ENCODE measurements around the gene STX8.
"Not testable (repeated sequence)": the region's sequence is repeated elsewhere in the genome, so short reads cannot be mapped to it uniquely, and the experiment has no call there.

The STX8 gene

GRCh38 chr17:9498490-9498889 lies 77.1 kb downstream of the STX8 start:
- no peak for DNase-seq (ENCODE audit: low read depth)

DNA sequence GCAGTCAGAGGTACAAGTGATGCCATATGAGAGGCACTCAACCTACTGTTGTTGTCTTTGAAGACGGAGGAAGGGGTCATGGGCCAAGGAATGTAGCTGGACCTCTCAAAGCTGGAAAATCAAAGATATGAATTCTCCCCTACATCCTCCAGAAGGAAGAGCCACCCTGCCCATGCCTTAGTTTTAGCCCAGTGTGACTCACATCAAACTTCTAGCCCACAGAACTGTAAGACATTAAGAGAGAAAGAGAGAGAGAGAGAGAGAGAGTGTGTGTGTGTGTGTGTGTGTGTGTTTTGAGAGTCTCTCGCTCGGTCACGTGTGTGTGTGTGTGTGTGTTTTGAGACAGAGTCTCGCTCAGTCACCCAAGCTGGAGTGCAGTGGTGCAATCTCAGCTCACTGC lies 87.1 kb downstream of the STX8 start:
- DNase-seq (ENCODE audit: low read depth): no peak

- DNase-seq (ENCODE audit: low read depth): no peak
These were observed 88.2 kb downstream of the STX8 start for GRCh38 chr17:9487406-9487805.

- no peak for DNase-seq (ENCODE audit: low read depth)
These were observed 90.8 kb downstream of the STX8 start for GRCh38 chr17:9484789-9485188.

- no peak for DNase-seq (ENCODE audit: low read depth)
These were observed 95.7 kb downstream of the STX8 start for GRCh38 chr17:9479964-9480363.

DNA sequence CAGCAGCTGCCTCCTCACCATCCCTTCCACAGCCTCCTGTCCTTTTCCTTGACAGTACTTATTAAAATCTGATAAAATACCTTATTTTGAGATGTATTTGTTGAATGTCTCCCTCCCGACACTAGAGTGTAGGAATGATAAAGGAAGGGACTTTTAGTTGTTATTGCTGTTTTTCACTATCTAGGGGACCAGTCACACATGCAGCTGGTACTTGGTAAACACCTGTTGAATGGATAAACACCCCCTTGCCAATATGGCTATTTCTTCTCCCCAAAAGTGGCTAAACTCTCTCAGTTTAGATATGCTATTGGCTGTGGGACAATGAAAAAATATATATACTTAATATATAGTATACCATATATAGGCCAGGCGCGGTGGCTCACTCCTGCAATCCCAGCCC lies 96.7 kb downstream of the STX8 start:
- DNase-seq (ENCODE audit: low read depth): no peak

GRCh38 chr17:9475101-9475658 lies 100.4 kb downstream of the STX8 start:
- no peak for DNase-seq (ENCODE audit: low read depth)

DNA sequence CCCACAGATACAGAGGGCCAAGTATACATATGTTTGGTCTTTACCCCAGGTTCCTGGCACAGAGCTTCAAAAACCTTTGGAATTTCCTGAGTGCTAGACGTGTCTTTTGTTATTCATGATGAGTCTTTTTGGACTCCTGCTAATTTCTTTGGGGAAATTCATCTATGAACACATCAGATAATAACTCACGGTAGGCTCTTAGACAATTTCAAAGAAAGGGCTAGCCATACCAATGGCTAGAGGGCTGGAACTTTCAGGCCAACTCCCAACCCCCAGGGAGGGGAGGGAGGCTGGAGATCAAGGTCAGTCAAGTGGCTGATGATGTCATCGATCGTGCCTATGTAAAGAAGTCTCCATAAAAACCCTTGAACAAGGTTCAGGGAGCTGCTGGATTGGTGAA lies 101.9 kb downstream of the STX8 start:
- no peak for DNase-seq (ENCODE audit: low read depth)

DNA sequence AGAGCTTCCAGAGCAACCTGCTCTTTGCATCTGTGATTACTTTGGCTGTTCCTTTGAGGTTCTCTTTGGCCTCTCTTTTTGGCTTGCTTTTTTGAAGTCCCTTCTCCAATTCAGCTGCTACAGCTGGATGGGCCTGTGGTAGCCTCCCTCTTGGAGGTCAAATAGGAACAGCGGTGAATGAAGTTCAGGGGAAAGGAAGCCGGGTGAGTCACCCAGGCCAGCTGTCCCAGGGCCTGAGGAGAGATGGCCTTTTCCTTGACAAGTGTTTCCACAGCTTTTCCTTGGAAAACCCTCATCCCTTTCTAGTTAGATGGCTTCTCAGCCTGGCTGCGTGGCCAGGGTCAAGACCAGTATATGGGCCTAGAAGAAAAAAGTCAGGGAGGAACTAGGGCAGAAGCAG lies 103.1 kb downstream of the STX8 start:
- no peak for DNase-seq (ENCODE audit: low read depth)

- no peak for DNase-seq (ENCODE audit: low read depth)
These were observed 103.5 kb downstream of the STX8 start for GRCh38 chr17:9472094-9472493.

DNA sequence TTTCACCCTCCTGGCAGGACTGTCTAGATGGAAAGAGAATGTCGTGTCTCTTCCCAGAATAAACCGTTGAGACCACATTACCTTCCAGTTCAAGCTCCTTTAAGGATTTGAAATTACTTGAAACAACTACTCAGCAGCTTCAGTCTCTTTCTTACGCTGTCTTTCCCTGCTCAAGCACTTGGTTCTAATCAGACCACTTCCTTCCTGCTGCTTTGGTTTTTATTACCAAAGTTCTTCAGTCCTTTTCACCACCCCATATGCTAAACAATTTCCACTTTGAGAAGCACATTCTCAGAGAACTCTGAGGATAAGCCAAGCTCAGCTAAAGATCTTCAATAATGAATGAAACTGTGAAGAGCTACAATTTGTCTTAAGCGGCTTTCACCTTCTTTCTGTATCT lies 105.4 kb downstream of the STX8 start:
- DNase-seq (ENCODE audit: low read depth): no peak

DNA sequence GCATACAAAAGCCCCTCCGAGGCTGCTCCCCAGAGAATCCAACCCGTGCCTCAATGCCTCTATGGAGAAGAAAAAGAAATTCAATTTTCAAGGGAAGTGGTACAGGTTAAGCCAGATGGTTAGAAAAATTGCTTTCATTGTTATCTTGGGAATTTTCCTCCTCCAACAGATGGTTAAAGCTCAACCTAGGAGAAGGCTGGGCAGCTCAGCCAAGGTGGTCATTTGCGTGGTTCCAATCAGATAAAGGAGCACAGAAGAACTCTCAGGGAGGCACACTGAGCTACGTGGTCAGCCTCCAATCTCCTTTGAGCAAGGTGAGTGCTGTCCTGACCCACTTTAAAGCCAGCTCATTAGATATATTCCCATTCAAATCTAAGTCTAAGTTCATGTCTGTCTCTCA lies 106.7 kb downstream of the STX8 start:
- DNase-seq (ENCODE audit: low read depth): no peak

- DNase-seq (ENCODE audit: low read depth): no peak
These were observed 107.1 kb downstream of the STX8 start for GRCh38 chr17:9468532-9468931.

DNA sequence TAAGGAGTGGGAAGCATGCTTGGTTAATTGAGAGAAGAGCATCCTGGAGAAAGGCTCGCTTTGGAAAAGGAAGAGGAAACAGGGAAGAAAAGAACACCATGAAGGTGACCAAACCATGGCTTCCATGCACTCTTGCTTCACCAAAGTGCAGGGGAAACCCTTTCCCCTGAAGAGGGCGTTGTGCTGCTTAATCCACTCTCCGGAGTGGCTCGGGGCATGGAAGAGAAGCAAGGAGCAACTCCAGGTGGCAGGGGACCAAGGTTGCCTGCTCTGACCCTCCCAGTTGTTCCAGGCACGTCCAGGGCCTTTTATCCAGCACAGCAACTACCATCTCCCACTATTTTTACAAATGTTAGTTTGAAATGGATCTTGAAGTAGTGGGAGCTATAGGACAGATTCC lies 108.1 kb downstream of the STX8 start:
- DNase-seq (ENCODE audit: low read depth): no peak

GRCh38 chr17:9465210-9465921 lies 110.3 kb downstream of the STX8 start:
- no peak for DNase-seq (ENCODE audit: low read depth)

GRCh38 chr17:9457005-9457404 lies 118.6 kb downstream of the STX8 start:
- no peak for DNase-seq (ENCODE audit: low read depth)

GRCh38 chr17:9456330-9456729 lies 119.3 kb downstream of the STX8 start:
- no peak for DNase-seq (ENCODE audit: low read depth)

GRCh38 chr17:9451934-9452333 lies 123.7 kb downstream of the STX8 start:
- no peak for DNase-seq (ENCODE audit: low read depth)

GRCh38 chr17:9447298-9447697 lies 128.3 kb downstream of the STX8 start:
- DNase-seq (ENCODE audit: low read depth): not testable (repeated sequence)

GRCh38 chr17:9446528-9446927 lies 129.1 kb downstream of the STX8 start:
- DNase-seq (ENCODE audit: low read depth): no peak

GRCh38 chr17:9445424-9445823 lies 130.2 kb downstream of the STX8 start:
- no peak for DNase-seq (ENCODE audit: low read depth)

GRCh38 chr17:9444687-9445086 lies 130.9 kb downstream of the STX8 start:
- DNase-seq (ENCODE audit: low read depth): no peak

DNA sequence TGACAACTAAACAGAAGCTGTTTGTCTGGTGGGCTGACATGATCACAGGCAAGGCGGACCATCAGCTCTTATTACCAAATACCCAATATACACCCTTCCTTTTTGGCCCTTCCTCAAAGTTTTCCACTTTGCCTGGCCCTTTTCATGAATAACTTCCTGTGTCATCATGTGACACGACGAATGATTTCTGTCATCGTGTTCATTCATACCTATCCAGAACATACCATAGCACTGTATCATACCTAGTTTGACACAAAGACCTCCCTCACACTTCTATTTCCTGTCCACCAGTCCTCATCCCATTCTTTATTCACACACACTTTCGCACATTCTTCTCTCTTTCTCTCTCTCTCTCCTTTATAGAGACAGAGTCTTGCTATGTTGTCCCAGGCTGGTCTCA lies 131.8 kb downstream of the STX8 start:
- no peak for DNase-seq (ENCODE audit: low read depth)

DNA sequence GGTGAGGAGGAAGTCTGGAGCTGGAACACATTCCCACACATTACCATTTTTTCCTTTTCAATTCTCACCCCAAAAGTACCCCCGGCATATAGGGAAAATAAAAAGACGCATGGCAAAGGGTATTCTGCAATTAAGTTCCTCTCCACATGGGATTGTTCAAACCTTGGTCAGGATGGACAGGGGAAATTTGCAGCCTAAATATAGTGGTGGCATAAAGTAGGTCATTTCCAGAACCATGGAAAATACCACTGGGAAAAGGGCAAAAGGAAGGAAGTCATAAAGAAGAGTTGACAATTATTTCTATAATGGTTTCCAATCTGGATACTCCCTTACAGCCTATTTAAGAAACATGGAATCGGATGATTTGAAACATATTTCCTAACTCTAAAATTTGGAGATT lies 135.8 kb downstream of the STX8 start:
- no peak for DNase-seq (ENCODE audit: low read depth)
